ENCODE measurements around the gene RREB1. TPM values are rescaled to one million over a fixed set of nuclear protein-coding genes. Genes with fewer than 3 reads are reported as not detected.

Gene RREB1
- total RNA-seq, 1 donor from 2014 or later = 26.9 TPM

- intact Hi-C loops (cut with micrococcal nuclease) = loop anchor here (1.0 kb wide), 1 partner anchor 21 kb away; no protein-coding TSS in a partner anchor
Measured at GRCh38 chr6:7218406-7218988, 110.7 kb downstream of the RREB1 start.

GRCh38 chr6:7219310-7219709 is 111.5 kb downstream of the RREB1 start:
- intact Hi-C loops (cut with micrococcal nuclease) = no loop called here

GRCh38 chr6:7222197-7222596 is 114.4 kb downstream of the RREB1 start:
- intact Hi-C loops (cut with micrococcal nuclease) = no loop called here

GRCh38 chr6:7224731-7225130 is 117.0 kb downstream of the RREB1 start:
- intact Hi-C loops (cut with micrococcal nuclease) = no loop called here

DNA sequence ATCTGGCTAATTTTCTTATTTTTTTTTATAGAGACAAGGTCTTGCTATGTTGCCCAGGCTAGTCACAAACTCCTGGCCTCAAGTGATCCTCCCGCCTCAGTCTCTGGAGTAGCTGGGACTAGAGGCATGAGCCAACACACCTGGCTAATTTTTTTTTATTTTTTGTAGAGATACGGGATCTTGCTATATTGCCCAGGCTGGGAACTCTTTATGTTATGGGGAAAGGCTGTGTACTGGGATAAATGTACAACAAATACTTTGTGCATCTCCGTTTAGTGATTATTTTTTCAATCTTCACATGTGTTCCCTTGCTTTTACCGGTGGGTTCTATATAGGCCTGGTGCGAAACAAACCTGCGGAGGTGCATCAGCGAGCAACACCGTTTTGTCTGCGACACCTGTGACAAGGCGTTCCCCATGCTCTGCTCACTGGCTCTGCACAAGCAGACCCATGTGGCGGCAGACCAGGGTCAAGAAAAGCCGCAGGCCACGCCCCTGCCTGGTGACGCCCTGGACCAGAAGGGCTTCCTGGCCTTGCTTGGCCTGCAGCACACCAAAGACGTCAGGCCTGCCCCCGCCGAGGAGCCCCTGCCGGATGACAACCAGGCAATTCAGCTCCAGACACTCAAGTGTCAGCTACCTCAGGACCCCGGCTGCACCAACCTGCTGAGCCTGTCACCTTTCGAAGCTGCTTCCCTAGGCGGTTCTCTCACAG is 121.1 kb downstream of the RREB1 start:
- intact Hi-C loops (cut with micrococcal nuclease) = no loop called here

DNA sequence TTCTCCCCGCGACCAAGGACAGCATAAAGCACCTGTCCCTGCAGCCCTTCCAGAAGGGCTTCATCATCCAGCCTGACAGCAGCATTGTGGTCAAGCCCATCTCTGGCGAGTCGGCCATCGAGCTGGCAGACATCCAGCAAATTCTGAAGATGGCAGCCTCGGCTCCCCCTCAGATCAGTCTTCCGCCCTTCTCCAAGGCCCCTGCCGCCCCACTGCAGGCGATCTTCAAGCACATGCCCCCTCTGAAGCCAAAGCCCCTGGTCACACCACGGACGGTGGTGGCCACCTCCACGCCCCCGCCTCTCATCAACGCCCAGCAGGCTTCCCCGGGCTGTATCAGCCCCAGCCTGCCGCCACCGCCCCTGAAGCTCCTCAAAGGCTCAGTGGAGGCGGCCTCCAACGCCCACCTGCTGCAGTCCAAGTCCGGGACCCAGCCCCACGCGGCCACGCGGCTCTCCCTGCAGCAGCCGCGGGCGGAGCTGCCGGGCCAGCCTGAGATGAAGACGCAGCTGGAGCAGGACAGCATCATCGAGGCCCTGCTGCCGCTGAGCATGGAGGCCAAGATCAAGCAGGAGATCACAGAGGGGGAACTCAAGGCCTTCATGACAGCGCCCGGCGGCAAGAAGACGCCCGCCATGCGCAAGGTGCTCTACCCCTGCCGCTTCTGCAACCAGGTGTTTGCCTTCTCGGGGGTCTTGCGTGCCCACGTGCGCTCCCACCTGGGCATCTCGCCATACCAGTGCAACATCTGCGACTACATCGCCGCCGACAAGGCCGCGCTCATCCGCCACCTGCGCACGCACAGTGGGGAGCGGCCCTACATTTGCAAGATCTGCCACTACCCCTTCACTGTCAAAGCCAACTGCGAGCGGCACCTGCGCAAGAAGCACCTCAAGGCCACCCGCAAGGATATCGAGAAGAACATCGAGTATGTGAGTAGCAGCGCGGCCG is 121.9 kb downstream of the RREB1 start:
- intact Hi-C loops (cut with micrococcal nuclease) = no loop called here

GRCh38 chr6:7230327-7230691 is 122.5 kb downstream of the RREB1 start:
- intact Hi-C loops (cut with micrococcal nuclease) = no loop called here

DNA sequence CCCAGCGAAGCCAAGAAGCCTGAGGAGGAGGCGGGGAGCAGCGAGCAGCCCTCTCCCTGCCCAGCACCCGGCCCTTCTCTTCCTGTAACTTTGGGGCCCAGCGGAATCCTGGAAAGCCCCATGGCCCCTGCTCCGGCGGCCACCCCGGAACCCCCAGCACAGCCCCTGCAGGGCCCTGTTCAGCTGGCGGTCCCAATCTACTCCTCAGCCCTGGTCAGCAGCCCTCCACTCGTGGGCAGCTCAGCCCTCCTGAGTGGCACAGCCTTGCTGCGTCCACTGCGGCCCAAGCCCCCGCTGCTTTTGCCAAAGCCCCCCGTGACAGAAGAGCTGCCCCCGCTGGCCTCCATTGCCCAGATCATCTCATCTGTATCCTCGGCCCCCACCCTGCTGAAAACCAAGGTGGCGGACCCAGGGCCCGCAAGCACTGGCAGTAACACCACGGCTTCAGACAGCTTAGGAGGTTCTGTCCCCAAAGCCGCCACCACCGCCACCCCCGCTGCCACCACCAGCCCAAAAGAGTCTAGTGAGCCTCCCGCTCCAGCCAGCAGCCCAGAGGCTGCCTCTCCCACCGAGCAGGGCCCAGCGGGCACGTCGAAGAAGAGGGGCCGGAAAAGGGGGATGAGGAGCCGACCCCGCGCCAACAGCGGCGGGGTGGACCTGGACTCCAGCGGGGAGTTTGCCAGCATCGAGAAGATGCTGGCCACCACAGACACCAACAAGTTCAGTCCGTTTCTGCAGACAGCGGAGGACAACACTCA is 123.4 kb downstream of the RREB1 start:
- intact Hi-C loops (cut with micrococcal nuclease) = no loop called here

DNA sequence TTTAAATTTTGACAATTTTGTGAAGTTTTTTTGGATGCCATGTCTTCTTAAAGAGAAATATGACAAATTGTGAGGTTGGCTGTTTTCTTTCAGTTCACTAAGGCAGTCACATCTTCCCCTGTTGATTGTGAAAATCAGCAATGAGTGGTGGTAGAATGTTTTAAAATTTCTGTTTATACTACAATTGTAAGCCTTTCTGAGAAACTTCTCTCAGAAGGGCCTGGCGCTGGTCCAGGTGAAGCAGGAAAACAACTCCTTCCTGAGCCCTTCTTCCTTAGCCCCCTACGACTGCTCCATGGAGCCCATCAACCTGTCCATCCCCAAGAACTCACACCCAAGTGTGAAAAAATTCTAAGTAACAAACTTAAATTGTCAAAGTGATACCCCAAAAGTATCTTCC is 124.6 kb downstream of the RREB1 start:
- intact Hi-C loops (cut with micrococcal nuclease) = no loop called here

GRCh38 chr6:7234547-7234946 is 126.8 kb downstream of the RREB1 start:
- intact Hi-C loops (cut with micrococcal nuclease) = no loop called here

GRCh38 chr6:7235712-7236305 is 128.0 kb downstream of the RREB1 start:
- intact Hi-C loops (cut with micrococcal nuclease) = no loop called here

DNA sequence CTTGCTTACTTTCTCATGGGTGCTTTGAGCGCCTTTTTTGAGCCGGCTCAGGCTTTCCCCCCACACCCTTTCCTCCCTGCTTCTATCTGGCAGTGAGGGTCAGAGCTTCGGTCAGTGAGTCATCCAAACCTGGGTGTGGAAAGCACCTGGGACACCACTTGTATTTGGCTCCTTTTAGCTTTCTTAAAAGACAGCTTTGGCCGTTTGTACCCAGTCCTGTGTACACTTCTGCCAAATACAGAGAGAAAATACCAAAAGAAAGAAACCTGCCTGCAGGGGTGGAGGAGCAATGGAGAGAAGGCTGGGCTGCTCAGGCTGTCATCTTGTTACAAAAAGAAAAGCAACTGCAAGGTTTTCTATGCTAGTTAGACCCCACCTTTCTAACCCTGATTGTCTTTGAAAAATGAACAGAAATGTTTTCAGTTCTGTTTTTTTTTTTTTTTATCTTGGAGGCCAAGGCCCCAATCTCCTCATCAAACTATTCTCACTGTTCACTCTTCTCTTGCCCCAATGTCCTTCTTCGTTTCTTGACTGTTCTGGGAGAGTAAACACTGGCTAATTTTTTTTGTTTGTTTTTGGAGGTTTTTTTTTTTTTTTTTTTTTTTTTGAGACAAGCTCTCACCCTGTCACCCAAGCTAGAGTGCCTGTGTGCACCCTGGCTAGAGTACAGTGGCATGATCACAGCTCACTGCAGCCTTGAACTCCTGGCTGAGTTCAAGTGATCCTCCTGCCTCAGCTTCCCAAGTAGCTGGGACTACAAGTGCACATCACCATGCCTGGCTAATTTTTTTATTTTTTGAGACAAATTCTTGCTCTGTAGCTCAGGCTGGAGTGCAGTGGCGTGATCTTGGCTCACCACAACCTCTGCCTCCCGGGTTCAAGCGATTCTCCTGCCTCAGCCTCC is 128.8 kb downstream of the RREB1 start:
- intact Hi-C loops (cut with micrococcal nuclease) = no loop called here

GRCh38 chr6:7237653-7238188 is 130.0 kb downstream of the RREB1 start:
- intact Hi-C loops (cut with micrococcal nuclease) = loop anchor here (2.0 kb wide), 1 partner anchor 449 kb away; no protein-coding TSS in a partner anchor

DNA sequence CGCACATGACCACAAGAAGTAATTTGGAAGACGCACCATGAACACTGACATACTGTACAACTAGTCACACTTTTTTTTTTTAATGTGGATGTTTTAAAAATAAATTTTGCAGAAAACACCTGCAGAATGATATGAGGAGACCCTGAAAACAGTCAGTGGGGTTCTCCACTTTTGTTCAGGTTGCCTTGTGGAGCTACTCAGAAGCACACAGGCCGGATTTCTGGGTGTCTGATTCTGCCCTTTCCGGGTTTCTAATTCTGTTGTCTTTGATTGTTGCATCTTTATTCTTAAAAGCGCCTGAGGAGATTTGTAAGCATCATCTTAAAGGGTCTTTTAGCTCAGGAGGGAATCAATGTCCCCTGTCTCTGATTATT is 130.8 kb downstream of the RREB1 start:
- intact Hi-C loops (cut with micrococcal nuclease) = loop anchor here (2.0 kb wide), 1 partner anchor 450 kb away; no protein-coding TSS in a partner anchor

GRCh38 chr6:7238900-7239589 is 131.3 kb downstream of the RREB1 start:
- intact Hi-C loops (cut with micrococcal nuclease) = loop anchor here (2.0 kb wide), 1 partner anchor 450 kb away; no protein-coding TSS in a partner anchor

- intact Hi-C loops (cut with micrococcal nuclease) = loop anchor here (2.0 kb wide), 1 partner anchor 451 kb away; no protein-coding TSS in a partner anchor
Measured at GRCh38 chr6:7239590-7239948, 131.8 kb downstream of the RREB1 start.

DNA sequence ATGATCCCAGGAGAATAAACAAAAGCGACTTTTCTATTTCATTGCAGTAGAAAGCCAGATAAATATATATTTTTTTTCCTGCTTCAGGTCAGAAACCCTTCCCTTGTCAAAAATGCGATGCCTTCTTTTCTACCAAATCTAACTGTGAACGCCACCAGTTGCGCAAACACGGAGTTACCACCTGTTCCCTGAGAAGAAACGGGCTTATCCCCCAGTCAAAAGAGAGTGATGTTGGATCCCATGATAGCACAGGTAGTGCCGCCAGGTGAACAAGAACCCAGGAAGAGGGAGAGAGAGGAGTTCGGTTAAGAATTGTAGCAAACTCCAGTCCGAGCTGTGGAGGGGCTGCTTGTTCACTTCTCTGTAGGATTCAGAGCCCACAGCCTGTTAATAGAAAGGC is 132.6 kb downstream of the RREB1 start:
- intact Hi-C loops (cut with micrococcal nuclease) = loop anchor here (5.0 kb wide), 1 partner anchor 133 kb away; the partner anchor contains the start of gene RREB1

DNA sequence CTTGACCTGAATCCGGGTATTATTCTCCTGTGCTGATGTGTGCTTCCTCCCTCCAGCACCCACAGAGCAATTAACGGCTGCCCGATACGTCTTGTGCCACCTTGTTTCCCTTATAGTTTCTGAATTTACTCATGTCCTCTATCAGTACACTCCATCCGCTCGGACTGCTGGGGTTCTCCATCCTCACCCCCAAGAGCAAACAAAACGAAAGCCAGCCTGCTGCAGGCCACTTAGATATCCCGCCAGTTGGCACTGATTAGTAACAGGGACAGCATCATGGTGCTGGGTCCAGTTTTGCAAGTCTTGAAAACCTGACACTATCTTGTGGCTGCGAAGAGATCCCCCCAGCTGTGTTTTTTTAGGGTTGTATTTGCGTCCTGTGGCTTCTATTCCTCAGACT is 133.4 kb downstream of the RREB1 start:
- intact Hi-C loops (cut with micrococcal nuclease) = loop anchor here (5.0 kb wide), 1 partner anchor 134 kb away; the partner anchor contains the start of gene RREB1
